Cardiac fibroblast (primary cell): ENCODE results near the gene TMEM52B.
"Not testable (repeated sequence)": the region's sequence is repeated elsewhere in the genome, so short reads cannot be mapped to it uniquely, and the experiment has no call there.

Experiments
- DNase-seq, 2 donors: peaks; one replicate each; pipeline versions ENCODE4 v3.0.0 to v3.0.0-alpha.2; 2010; ENCODE audit warnings: low read depth in 2 of 2
- H3K4me3 ChIP-seq, 2 donors: replicated peaks in 1 of 2; 1 replicate in 1 of 2; 2 replicates in 1 of 2; pipeline ENCODE4 v1.5.1; 2011; ENCODE audit warnings: low read depth in 2 of 2, low read length in 2 of 2, mild to moderate bottlenecking in 2 of 2, moderate library complexity in 1 of 2
- CTCF ChIP-seq: IDR thresholded peaks from one replicate; pipeline ENCODE4 v1.5.1; 2011; ENCODE audit warnings: low read depth, mild to moderate bottlenecking, low read length, inconsistent platforms

TMEM52B gene

GRCh38 chr12:10215436-10215835, 36.6 kb downstream of the TMEM52B start:
- no peak for TF ChIP-seq CTCF
- peak overlapping the region in 1 of 2 donors; percentile 90 for H3K4me3 ChIP-seq
- no peak for DNase-seq

GRCh38 chr12:10215946-10216345, 37.1 kb downstream of the TMEM52B start:
- DNase-seq, H3K4me3 ChIP-seq: not testable (repeated sequence)

- H3K4me3 ChIP-seq, result no peak overlapping the region
- TF ChIP-seq CTCF, result no peak
- DNase-seq, result no peak
These were observed 39.2 kb downstream of the TMEM52B start for GRCh38 chr12:10218021-10218420.

DNA sequence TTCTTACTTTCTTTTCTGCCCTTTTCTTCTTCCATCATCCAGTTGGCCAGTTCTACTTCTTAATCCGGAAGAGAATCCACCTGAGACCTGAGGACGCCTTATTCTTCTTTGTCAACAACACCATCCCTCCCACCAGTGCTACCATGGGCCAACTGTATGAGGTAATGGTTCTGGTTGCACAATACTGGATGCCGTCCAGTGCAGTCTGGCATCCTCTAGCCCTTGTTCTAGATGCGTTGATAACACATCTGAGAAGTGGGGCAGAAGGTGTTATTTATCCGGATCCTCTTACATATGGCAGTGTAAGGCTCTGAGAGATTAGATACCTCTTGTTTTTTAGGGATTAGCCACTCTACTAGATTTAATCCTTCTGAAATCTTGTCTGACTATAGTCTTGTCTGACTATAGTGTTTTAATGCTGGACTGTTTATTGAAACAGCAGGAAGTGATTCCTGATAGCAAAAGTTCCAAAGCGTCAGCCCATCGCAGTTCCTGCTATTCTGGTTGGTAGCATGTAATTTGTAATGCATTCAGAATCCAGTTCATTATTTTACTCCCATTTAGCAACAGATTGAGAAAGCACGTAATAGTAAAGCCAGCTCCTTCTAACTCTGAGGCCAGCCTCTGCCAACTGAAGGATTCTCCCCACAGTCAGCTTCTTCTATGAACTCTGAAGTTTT, 41.7 kb downstream of the TMEM52B start:
- H3K4me3 ChIP-seq, result no peak overlapping the region
- no peak for TF ChIP-seq CTCF
- peak; percentile 82 to 93 for DNase-seq

- no peak overlapping the region for H3K4me3 ChIP-seq
- TF ChIP-seq CTCF, result no peak
- no peak for DNase-seq
These were observed 43.0 kb downstream of the TMEM52B start for GRCh38 chr12:10221846-10222245.

GRCh38 chr12:10223208-10223607, 44.4 kb downstream of the TMEM52B start:
- no peak for TF ChIP-seq CTCF
- DNase-seq, result no peak
- H3K4me3 ChIP-seq, result no peak overlapping the region

DNA sequence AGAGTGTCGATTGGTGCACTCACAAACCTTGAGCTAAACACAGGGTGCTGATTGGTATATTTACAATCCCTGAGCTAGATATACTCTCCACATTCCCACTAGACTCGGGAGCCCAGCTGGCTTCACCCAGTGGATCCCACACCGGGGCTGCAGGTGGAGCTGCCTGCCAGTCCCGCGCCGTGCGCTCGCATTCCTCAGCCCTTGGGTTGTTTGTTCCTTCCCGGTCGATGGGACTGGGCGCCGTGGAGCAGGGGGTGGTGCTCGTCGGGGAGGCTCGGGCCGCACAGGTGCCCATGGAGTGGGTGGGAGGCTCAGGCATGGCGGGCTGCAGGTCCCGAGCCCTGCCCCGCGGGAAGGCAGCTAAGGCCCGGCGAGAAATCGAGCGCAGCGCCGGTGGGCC, 46.6 kb downstream of the TMEM52B start:
- not testable (repeated sequence) for DNase-seq, H3K4me3 ChIP-seq

DNA sequence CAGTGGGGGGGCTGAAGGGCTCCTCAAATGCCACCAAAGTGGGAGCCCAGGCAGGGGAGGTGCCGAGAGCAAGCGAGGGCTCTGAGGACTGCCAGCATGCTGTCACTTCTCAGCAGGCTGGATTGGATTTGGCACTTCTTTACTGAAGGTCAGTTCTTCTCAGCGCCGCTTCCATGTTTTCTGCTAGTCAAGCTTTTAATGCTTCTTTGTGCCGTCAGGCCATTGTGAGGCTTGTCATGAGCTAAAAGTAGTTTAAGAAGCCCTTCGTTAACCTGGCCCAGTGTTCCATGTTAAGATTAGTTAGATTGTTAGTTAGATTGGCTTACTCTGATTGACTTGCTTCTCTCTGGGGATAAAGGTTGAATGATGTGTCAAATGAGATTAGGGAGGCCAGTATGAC, 47.3 kb downstream of the TMEM52B start:
- no peak overlapping the region for H3K4me3 ChIP-seq
- DNase-seq, result no peak
- no peak for TF ChIP-seq CTCF
